HepG2 (cell line): ENCODE results near the gene PNPLA2. TPM values are rescaled to one million over a fixed set of nuclear protein-coding genes. Genes with fewer than 3 reads are reported as not detected.

Experiments
- DMAP1 ChIP-seq: IDR thresholded peaks from 2 replicates; pipeline ENCODE4 v1.6.1; 2016
- DPF2 ChIP-seq: sonication (generic); formaldehyde crosslinking; IDR thresholded peaks from 2 replicates; pipeline ENCODE4 v1.4.0; 2020; ENCODE audit warnings: mild to moderate bottlenecking, low read depth, missing genetic modification reagents, borderline replicate concordance
- EEA1 ChIP-seq: sonication (generic); formaldehyde crosslinking; IDR thresholded peaks from 2 replicates; pipeline ENCODE4 v1.5.1; 2020; ENCODE audit warnings: mild to moderate bottlenecking, missing genetic modification reagents, borderline replicate concordance
- ETV6 ChIP-seq: sonication (generic); formaldehyde crosslinking; conservative IDR thresholded peaks from 2 replicates; pipeline ENCODE4 v1.4.0; 2020; ENCODE audit warnings: missing genetic modification reagents
- FOXA1 ChIP-seq, 2 experiments: fragments of 450-650 bp in 1 of 2; sonication (generic) in 1 of 2; formaldehyde crosslinking in 1 of 2; IDR thresholded peaks; 2 replicates each; pipeline versions ENCODE4 v1.4.0 to v1.6.1; 2016 to 2020; ENCODE audit warnings: missing genetic modification reagents in 1 of 2
- HOXA3 ChIP-seq: sonication (generic); formaldehyde crosslinking; IDR thresholded peaks from 2 replicates; pipeline ENCODE4 v1.5.0; 2020; ENCODE audit warnings: missing genetic modification reagents
- IRF9 ChIP-seq: sonication (generic); formaldehyde crosslinking; IDR thresholded peaks from 2 replicates; pipeline ENCODE4 v1.8.0; 2022; ENCODE audit warnings: missing genetic modification reagents, mild to moderate bottlenecking, borderline replicate concordance
- IRX3 ChIP-seq: sonication (generic); formaldehyde crosslinking; IDR thresholded peaks from 2 replicates; pipeline ENCODE4 v1.8.1; 2023; ENCODE audit warnings: mild to moderate bottlenecking, low read depth, missing genetic modification reagents, borderline replicate concordance
- MED8 ChIP-seq: sonication (generic); formaldehyde crosslinking; IDR thresholded peaks from 2 replicates; pipeline ENCODE4 v1.8.1; 2023; ENCODE audit warnings: mild to moderate bottlenecking, missing genetic modification reagents; ENCODE audit not compliant: insufficient replicate concordance
- NFYC ChIP-seq: IDR thresholded peaks from 2 replicates; pipeline ENCODE4 v1.6.1; 2016; ENCODE audit warnings: missing genetic modification reagents, missing compliant biosample characterization
- NR1H2 ChIP-seq: sonication (generic); formaldehyde crosslinking; IDR thresholded peaks from 2 replicates; pipeline ENCODE4 v1.8.1; 2022; ENCODE audit warnings: low read depth, missing genetic modification reagents, borderline replicate concordance
- RFXAP ChIP-seq: sonication (generic); formaldehyde crosslinking; IDR thresholded peaks from 2 replicates; pipeline ENCODE4 v1.4.0; 2020; ENCODE audit warnings: missing genetic modification reagents, borderline replicate concordance
- SIX4 ChIP-seq: sonication (generic); formaldehyde crosslinking; IDR thresholded peaks from 2 replicates; pipeline ENCODE4 v1.4.0; 2020; ENCODE audit warnings: missing genetic modification reagents
- TBL1XR1 ChIP-seq: fragments of 150-350 bp; IDR thresholded peaks from 2 replicates; pipeline ENCODE4 v1.6.1; 2014; ENCODE audit warnings: borderline replicate concordance, low read length; ENCODE audit not compliant: partially characterized antibody
- TBP ChIP-seq: sonication (generic); formaldehyde crosslinking; IDR thresholded peaks from 2 replicates; pipeline ENCODE4 v1.5.0; 2020; ENCODE audit warnings: missing genetic modification reagents
- TFE3 ChIP-seq: IDR thresholded peaks from 2 replicates; pipeline ENCODE4 v1.6.1; 2016
- ZBTB42 ChIP-seq: sonication (generic); formaldehyde crosslinking; IDR thresholded peaks from 2 replicates; pipeline ENCODE4 v1.5.0; 2020; ENCODE audit warnings: mild to moderate bottlenecking, missing genetic modification reagents
- ZBTB49 ChIP-seq: sonication (generic); formaldehyde crosslinking; IDR thresholded peaks from 2 replicates; pipeline ENCODE4 v1.4.0; 2020; ENCODE audit warnings: missing genetic modification reagents, borderline replicate concordance
- ZFP62 ChIP-seq: sonication (generic); formaldehyde crosslinking; IDR thresholded peaks from 2 replicates; pipeline ENCODE4 v1.4.0; 2020; ENCODE audit warnings: missing genetic modification reagents
- ZMAT3 ChIP-seq: sonication (generic); formaldehyde crosslinking; conservative IDR thresholded peaks from 2 replicates; pipeline ENCODE4 v1.7.0; 2021; ENCODE audit warnings: missing genetic modification reagents
- ZNF230 ChIP-seq: sonication (generic); formaldehyde crosslinking; IDR thresholded peaks from 2 replicates; pipeline ENCODE4 v1.4.0; 2020; ENCODE audit warnings: mild to moderate bottlenecking, missing genetic modification reagents
- ZNF317 ChIP-seq: sonication (generic); formaldehyde crosslinking; IDR thresholded peaks from 2 replicates; pipeline ENCODE4 v1.5.0; 2020; ENCODE audit warnings: mild to moderate bottlenecking, missing genetic modification reagents
- ZNF556 ChIP-seq: sonication (generic); formaldehyde crosslinking; IDR thresholded peaks from 2 replicates; pipeline ENCODE4 v1.4.0; 2020; ENCODE audit warnings: mild to moderate bottlenecking, missing genetic modification reagents, borderline replicate concordance
- ZNF629 ChIP-seq: sonication (generic); formaldehyde crosslinking; conservative IDR thresholded peaks from 2 replicates; pipeline ENCODE4 v1.5.0; 2020; ENCODE audit warnings: missing genetic modification reagents
- ZNF781 ChIP-seq: sonication (generic); formaldehyde crosslinking; IDR thresholded peaks from 2 replicates; pipeline ENCODE4 v1.5.1; 2020; ENCODE audit warnings: borderline replicate concordance, mild to moderate bottlenecking, missing genetic modification reagents; ENCODE audit errors: not compliant biosample characterization
- polyA plus RNA-seq, 8 experiments: library from polyadenylated mRNA; depleted of rRNA in 3 of 8; stranded (reverse) in 7 of 8; unstranded in 1 of 8; fragments of >200 nt; fragmentation: Illumina TruSeq in 4 of 8; extraction: Trizol in 4 of 8; gene quantifications; 2 replicates each; pipeline versions ENCODE4 v1.2.1 to v1.2.3, GENCODE V29; 2011 to 2016; ENCODE audit warnings: low read depth in 4 of 8, missing spikeins in 1 of 8, mixed read lengths in 1 of 8; ENCODE audit not compliant: insufficient read depth in 1 of 8
- total RNA-seq, 5 experiments: library from RNA; depleted of rRNA; stranded (reverse); fragments of >200 nt; fragmentation: Illumina TruSeq; extraction: Trizol; gene quantifications; 2 replicates each; pipeline ENCODE4 v1.2.3, GENCODE V29; 2016; ENCODE audit warnings: low read depth in 1 of 5

PNPLA2 gene
- total and polyA plus RNA-seq, 2 of the 13 experiments (the other 11 are each of a cell fraction or from before 2014, with no cell fraction given), result 10.5 to 43.2 TPM

GRCh38 chr11:827146-827896 is 8.6 kb downstream of the PNPLA2 start (continued):
- TF ChIP-seq TFE3 (CRISPR knock-in tag), result 0 out of 2 replicates have a peak, but pooled peaks have one; percentile 26
- peak; percentile 90; the same call in 1 of the 2 replicates for TF ChIP-seq ZNF556 (CRISPR knock-in tag)
- TF ChIP-seq ZNF629 (CRISPR knock-in tag), result no peak
- peak; percentile 10; the same call in 1 of the 2 replicates for TF ChIP-seq NFYC (CRISPR knock-in tag)
- no peak for TF ChIP-seq ETV6 (CRISPR knock-in tag)
- no peak for TF ChIP-seq DPF2
- TF ChIP-seq SIX4, result peak; percentile 40
- no peak for TF ChIP-seq FOXA1 (IDR thresholded peaks at IDR 0.05)
- 0 out of 2 replicates have a peak, but pooled peaks have one; percentile 26 for TF ChIP-seq FOXA1 (CRISPR knock-in tag; IDR thresholded peaks at IDR 0.05)
- TF ChIP-seq TBL1XR1, result no peak
- peak; percentile 21; the same call in 1 of the 2 replicates for TF ChIP-seq ZNF317
- no peak for TF ChIP-seq NR1H2
- peak; percentile 30; the same call in 1 of the 2 replicates for TF ChIP-seq HOXA3 (CRISPR knock-in tag)
- TF ChIP-seq IRX3 (CRISPR knock-in tag), result peak; percentile 72; the same call in 1 of the 2 replicates
- no peak for TF ChIP-seq RFXAP (CRISPR knock-in tag)
- peak; percentile 90 for TF ChIP-seq DMAP1 (CRISPR knock-in tag)
- no peak for TF ChIP-seq ZFP62 (CRISPR knock-in tag)
- TF ChIP-seq TBP (CRISPR knock-in tag), result 0 out of 2 replicates have a peak, but pooled peaks have one; percentile 21
- peak; percentile 82; the same call in 1 of the 2 replicates for TF ChIP-seq ZNF230 (CRISPR knock-in tag)
- TF ChIP-seq ZBTB42 (CRISPR knock-in tag), result peak; percentile 38; the same call in 1 of the 2 replicates
- 0 out of 2 replicates have a peak, but pooled peaks have one; percentile 63 for TF ChIP-seq ZMAT3 (CRISPR knock-in tag)
- no peak for TF ChIP-seq ZBTB49
- TF ChIP-seq ZNF781 (CRISPR knock-in tag), result peak; percentile 20
- 0 out of 2 replicates have a peak, but pooled peaks have one; percentile 34 for TF ChIP-seq EEA1 (CRISPR knock-in tag)
- TF ChIP-seq IRF9, result 0 out of 2 replicates have a peak, but pooled peaks have one; percentile 49
- TF ChIP-seq MED8 (CRISPR knock-in tag), result peak; percentile 47
